Measurements from ENCODE around the gene ZNF423. TPM values are rescaled to one million over a fixed set of nuclear protein-coding genes. Genes with fewer than 3 reads are reported as not detected.
A peak's percentile ranks its signal among the peaks of the same experiment; 100 is the strongest.

ZNF423 gene
- total RNA-seq, 3 donors from 2014 or later (not counting 1 experiment from before 2014, with no cell fraction given) = not detected

- Mint-ChIP-seq H3K27ac (no peak overlapping the region), H3K4me3 (no peak overlapping the region), H3K36me3 (no peaks in the 10 kb centered on the region), H3K4me1 (no peaks in the 10 kb centered on the region), H3K9me3 (no peaks in the 10 kb centered on the region), H3K27me3 (ENCODE audit: low read depth in 2 of 2) (no peaks in the 10 kb centered on the region)
- 89% methylated on average over 11 of the region's 11 CpGs for WGBS (ENCODE audit: insufficient coverage)
- Histone ChIP-seq H3K27ac (ENCODE audit: low read length) (no peak overlapping the region), H3K4me3 (ENCODE audit: low read length) (no peak overlapping the region), H3K4me1 (ENCODE audit: control insufficient read depth, insufficient read depth, low read length) (no peaks in the 10 kb centered on the region), H3K9me3 (ENCODE audit: control insufficient read depth, insufficient read depth, low read length) (no peaks in the 10 kb centered on the region), H3K36me3 (ENCODE audit: control insufficient read depth, insufficient read depth, low read length) (no peaks in the 10 kb centered on the region), H3K27me3 (ENCODE audit: control insufficient read depth, insufficient read depth, low read length) (no peaks in the 10 kb centered on the region)
- no peak for DNase-seq
- ATAC-seq = no peak
- intact Hi-C loops (cut with micrococcal nuclease) = no loop called here
- TF ChIP-seq CTCF (IDR thresholded peaks at IDR 0.05) = no peak
These were observed 340.8 kb downstream of the ZNF423 start for GRCh38 chr16:49515016-49515565.

- 89% methylated on average over 24 of the region's 24 CpGs for WGBS (ENCODE audit: insufficient coverage)
- no peaks in the 10 kb centered on the region for H3K4me1 Mint-ChIP-seq
- no peak overlapping the region for H3K27ac Mint-ChIP-seq
These were observed 341.6 kb downstream of the ZNF423 start for GRCh38 chr16:49514073-49514980.

GRCh38 chr16:49513040-49513439 lies 342.9 kb downstream of the ZNF423 start:
- Mint-ChIP-seq H3K9me3 (no peaks in the 10 kb centered on the region), H3K4me3 (no peak overlapping the region), H3K36me3 (no peaks in the 10 kb centered on the region), H3K4me1 (no peaks in the 10 kb centered on the region), H3K27me3 (ENCODE audit: low read depth in 2 of 2) (no peaks in the 10 kb centered on the region), H3K27ac (no peak overlapping the region)
- ATAC-seq = no peak
- no peaks in the 10 kb centered on the region for H3K36me3 ChIP-seq (ENCODE audit: control insufficient read depth, insufficient read depth, low read length)
- no peaks in the 10 kb centered on the region for H3K27me3 ChIP-seq (ENCODE audit: control insufficient read depth, insufficient read depth, low read length)
- intact Hi-C loops (cut with micrococcal nuclease) = no loop called here
- 69% methylated on average over 7 of the region's 7 CpGs for WGBS (ENCODE audit: insufficient coverage)
- no peaks in the 10 kb centered on the region for H3K9me3 ChIP-seq (ENCODE audit: control insufficient read depth, insufficient read depth, low read length)
- no peak for TF ChIP-seq CTCF (IDR thresholded peaks at IDR 0.05)
- H3K4me1 ChIP-seq (ENCODE audit: control insufficient read depth, insufficient read depth, low read length) = no peaks in the 10 kb centered on the region
- no peak overlapping the region for H3K27ac ChIP-seq (ENCODE audit: low read length)
- DNase-seq = peak in 1 of 2 donors; percentile 12
- H3K4me3 ChIP-seq (ENCODE audit: low read length) = no peak overlapping the region

More at GRCh38 chr16:49514073-49514980, 341.6 kb downstream of the ZNF423 start:
- no peak for TF ChIP-seq CTCF (IDR thresholded peaks at IDR 0.05)
- intact Hi-C loops (cut with micrococcal nuclease) = no loop called here
- H3K4me3 ChIP-seq (ENCODE audit: low read length) = no peak overlapping the region
- no peaks in the 10 kb centered on the region for H3K4me1 ChIP-seq (ENCODE audit: control insufficient read depth, insufficient read depth, low read length)
- DNase-seq (no peak), ATAC-seq (no peak)
- no peaks in the 10 kb centered on the region for H3K27me3 ChIP-seq (ENCODE audit: control insufficient read depth, insufficient read depth, low read length)
- H3K36me3 ChIP-seq (ENCODE audit: control insufficient read depth, insufficient read depth, low read length) = no peaks in the 10 kb centered on the region
- H3K9me3 ChIP-seq (ENCODE audit: control insufficient read depth, insufficient read depth, low read length) = no peaks in the 10 kb centered on the region
- no peak overlapping the region for H3K27ac ChIP-seq (ENCODE audit: low read length)
- Mint-ChIP-seq H3K36me3 (no peaks in the 10 kb centered on the region), H3K9me3 (no peaks in the 10 kb centered on the region), H3K4me3 (no peak overlapping the region), H3K27me3 (ENCODE audit: low read depth in 2 of 2) (no peaks in the 10 kb centered on the region)
